ENCODE results near the gene LARGE1. TPM values are rescaled to one million over a fixed set of nuclear protein-coding genes. Genes with fewer than 3 reads are reported as not detected.

The LARGE1 gene
- polyA plus RNA-seq, 3 donors = 0.05 to 0.13 TPM; not detected in 1

GRCh38 chr22:33542153-33542552, 378.1 kb downstream of the LARGE1 start:
- Histone ChIP-seq H3K4me3 (replicated peaks in 1 of 3; ENCODE audit: low read depth in 2 of 3, low read length in 3 of 3) (no peak overlapping the region), H3K9ac (ENCODE audit: insufficient read depth, low read length, poor library complexity, severe bottlenecking) (no peak overlapping the region), H3K27me3 (ENCODE audit: control insufficient read depth in 2 of 2, insufficient read depth in 2 of 2, low read length in 2 of 2) (no peaks in the 10 kb centered on the region), H3K27ac (ENCODE audit: low read depth in 1 of 2, low read length in 2 of 2) (no peak overlapping the region), H3K4me2 (replicated peaks; ENCODE audit: extremely low read depth, low read length, poor library complexity, severe bottlenecking) (no peak overlapping the region), H3K9me3 (replicated peaks in 1 of 2; ENCODE audit: control insufficient read depth in 1 of 2, insufficient read depth in 1 of 2, low read length in 2 of 2) (peaks cover 3 to 6% of the 10 kb centered on the region in 2 donors), H2AFZ (ENCODE audit: insufficient read depth, low read depth, low read length, poor library complexity, severe bottlenecking) (no peak overlapping the region), H3K79me2 (ENCODE audit: insufficient read depth, low read length) (no peaks in the 10 kb centered on the region), H3K4me1 (ENCODE audit: control insufficient read depth in 1 of 2, insufficient read depth in 2 of 2, low read length in 2 of 2) (no peaks in the 10 kb centered on the region), H4K20me1 (ENCODE audit: insufficient read depth, low read length) (no peaks in the 10 kb centered on the region), H3K36me3 (replicated peaks in 1 of 2; ENCODE audit: control insufficient read depth in 1 of 2, insufficient read depth in 2 of 2, low read length in 2 of 2) (no peaks in the 10 kb centered on the region)
- no peaks in the 10 kb centered on the region for H3K4me1 Mint-ChIP-seq
- H3K9me3 Mint-ChIP-seq = peaks cover 0 to 23% (median 8%) of the 10 kb centered on the region in 7 donors
- intact Hi-C loops (cut with micrococcal nuclease) = no loop called here
- WGBS (ENCODE audit: insufficient coverage) = no CpG with 5 or more reads among the region's 3 CpGs
- H3K27ac Mint-ChIP-seq = no peak overlapping the region
- DNase-seq = no peak
- no peak for TF ChIP-seq CTCF (IDR thresholded peaks at IDR 0.05)
- H3K4me3 Mint-ChIP-seq = no peak overlapping the region
- H3K36me3 Mint-ChIP-seq = no peaks in the 10 kb centered on the region
- no peaks in the 10 kb centered on the region for H3K27me3 Mint-ChIP-seq (ENCODE audit: low read depth in 3 of 3)

- H3K27ac Mint-ChIP-seq = no peak overlapping the region
- H3K27me3 Mint-ChIP-seq (ENCODE audit: low read depth in 3 of 3) = peaks cover 0 to 1% (median 0%) of the 10 kb centered on the region in 3 donors
- H3K4me3 Mint-ChIP-seq = no peak overlapping the region
- H3K4me2 ChIP-seq (replicated peaks; ENCODE audit: extremely low read depth, low read length, poor library complexity, severe bottlenecking) = no peak overlapping the region
- no peak for TF ChIP-seq CTCF (IDR thresholded peaks at IDR 0.05)
- H3K9me3 ChIP-seq (replicated peaks in 1 of 2; ENCODE audit: control insufficient read depth in 1 of 2, insufficient read depth in 1 of 2, low read length in 2 of 2) = no peaks in the 10 kb centered on the region
- intact Hi-C loops (cut with micrococcal nuclease) = no loop called here
- no peak for DNase-seq
- H3K4me1 ChIP-seq (ENCODE audit: control insufficient read depth in 1 of 2, insufficient read depth in 2 of 2, low read length in 2 of 2) = no peaks in the 10 kb centered on the region
- no peak overlapping the region for H3K4me3 ChIP-seq (replicated peaks in 1 of 3; ENCODE audit: low read depth in 2 of 3, low read length in 3 of 3)
- no peak overlapping the region for H3K9ac ChIP-seq (ENCODE audit: insufficient read depth, low read length, poor library complexity, severe bottlenecking)
- H3K27me3 ChIP-seq (ENCODE audit: control insufficient read depth in 2 of 2, insufficient read depth in 2 of 2, low read length in 2 of 2) = no peaks in the 10 kb centered on the region
- H3K79me2 ChIP-seq (ENCODE audit: insufficient read depth, low read length) = no peaks in the 10 kb centered on the region
- H3K9me3 Mint-ChIP-seq = peaks cover 0 to 17% (median 2%) of the 10 kb centered on the region in 7 donors
- no peak overlapping the region for H2AFZ ChIP-seq (ENCODE audit: insufficient read depth, low read depth, low read length, poor library complexity, severe bottlenecking)
- H4K20me1 ChIP-seq (ENCODE audit: insufficient read depth, low read length) = no peaks in the 10 kb centered on the region
- H3K4me1 Mint-ChIP-seq = no peaks in the 10 kb centered on the region
- no peak overlapping the region for H3K27ac ChIP-seq (ENCODE audit: low read depth in 1 of 2, low read length in 2 of 2)
- H3K36me3 ChIP-seq (replicated peaks in 1 of 2; ENCODE audit: control insufficient read depth in 1 of 2, insufficient read depth in 2 of 2, low read length in 2 of 2) = no peaks in the 10 kb centered on the region
- no peaks in the 10 kb centered on the region for H3K36me3 Mint-ChIP-seq
- WGBS (ENCODE audit: insufficient coverage) = 71% methylated on average over 1 of the region's 8 CpGs
Observed at GRCh38 chr22:33539902-33540751, 380.1 kb downstream of the LARGE1 start.
